ENCODE data around the gene OAF. TPM values are rescaled to one million over a fixed set of nuclear protein-coding genes. Genes with fewer than 3 reads are reported as not detected.
A peak's percentile ranks its signal among the peaks of the same experiment; 100 is the strongest.

The OAF gene
- total RNA-seq, 2 donors from 2014 or later: 14.5 to 17.4 TPM

GRCh38 chr11:120229451-120230424, 18.9 kb downstream of the OAF start:
- intact Hi-C loops (cut with DNase I): loop anchor here (2.0 kb wide), 1 partner anchor 57 kb away; no protein-coding TSS in a partner anchor
- 53% methylated on average over 17 of the region's 17 CpGs for WGBS
- no peaks in the 10 kb centered on the region for H3K4me1 ChIP-seq (replicated peaks)
- H3K4me3 ChIP-seq: no peak overlapping the region
- TF ChIP-seq POLR2A (IDR thresholded peaks at IDR 0.05): no peak
- TF ChIP-seq, protein P1, sequence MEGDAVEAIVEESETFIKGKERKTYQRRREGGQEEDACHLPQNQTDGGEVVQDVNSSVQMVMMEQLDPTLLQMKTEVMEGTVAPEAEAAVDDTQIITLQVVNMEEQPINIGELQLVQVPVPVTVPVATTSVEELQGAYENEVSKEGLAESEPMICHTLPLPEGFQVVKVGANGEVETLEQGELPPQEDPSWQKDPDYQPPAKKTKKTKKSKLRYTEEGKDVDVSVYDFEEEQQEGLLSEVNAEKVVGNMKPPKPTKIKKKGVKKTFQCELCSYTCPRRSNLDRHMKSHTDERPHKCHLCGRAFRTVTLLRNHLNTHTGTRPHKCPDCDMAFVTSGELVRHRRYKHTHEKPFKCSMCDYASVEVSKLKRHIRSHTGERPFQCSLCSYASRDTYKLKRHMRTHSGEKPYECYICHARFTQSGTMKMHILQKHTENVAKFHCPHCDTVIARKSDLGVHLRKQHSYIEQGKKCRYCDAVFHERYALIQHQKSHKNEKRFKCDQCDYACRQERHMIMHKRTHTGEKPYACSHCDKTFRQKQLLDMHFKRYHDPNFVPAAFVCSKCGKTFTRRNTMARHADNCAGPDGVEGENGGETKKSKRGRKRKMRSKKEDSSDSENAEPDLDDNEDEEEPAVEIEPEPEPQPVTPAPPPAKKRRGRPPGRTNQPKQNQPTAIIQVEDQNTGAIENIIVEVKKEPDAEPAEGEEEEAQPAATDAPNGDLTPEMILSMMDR (IDR thresholded peaks at IDR 0.05): peak; percentile 10 to 84 (median 74)
- no peak for TF ChIP-seq POLR2AphosphoS5 (IDR thresholded peaks at IDR 0.05)
- no peak overlapping the region for H3K27ac ChIP-seq
- H3K9me3 ChIP-seq: no peaks in the 10 kb centered on the region
- no peaks in the 10 kb centered on the region for H3K36me3 ChIP-seq
- DNase-seq (ENCODE audit: low spot score): no peak
- H3K27me3 ChIP-seq (replicated peaks; ENCODE audit: insufficient read depth): no peaks in the 10 kb centered on the region

DNA sequence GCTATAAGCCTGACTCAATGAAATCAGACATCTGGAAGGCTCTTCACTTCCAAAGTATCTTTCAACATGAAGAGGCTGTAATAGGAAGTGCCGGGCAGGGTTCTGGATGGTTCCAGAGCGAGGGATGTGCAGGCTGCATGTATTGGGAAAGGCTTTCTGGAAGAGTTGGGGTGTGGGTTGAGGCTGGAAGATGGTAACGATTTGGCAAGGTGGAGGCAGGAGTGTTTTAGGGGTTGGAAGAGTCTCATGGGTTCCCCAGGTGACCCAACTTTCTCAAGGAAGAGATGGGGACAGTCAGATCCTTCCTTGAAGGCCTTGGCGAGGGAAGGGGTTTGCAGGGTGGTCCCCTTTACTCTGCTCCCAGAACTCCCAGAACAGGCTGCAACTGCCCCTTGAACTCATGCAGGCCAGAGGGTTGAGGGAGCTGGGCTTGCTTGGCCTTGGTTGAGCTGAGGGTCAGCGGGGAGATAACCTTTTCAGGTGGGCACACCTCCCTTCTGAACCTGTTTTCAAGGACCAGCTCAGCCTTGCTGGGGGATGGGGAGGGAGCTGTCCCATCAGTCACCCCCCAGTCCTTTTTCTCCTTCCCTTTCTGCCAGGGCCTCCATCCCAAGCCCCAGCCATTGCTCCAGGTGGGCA, 19.7 kb downstream of the OAF start:
- WGBS: 81% methylated on average over 5 of the region's 5 CpGs
- no peaks in the 10 kb centered on the region for H3K4me1 ChIP-seq (replicated peaks)
- no peak overlapping the region for H3K4me3 ChIP-seq
- DNase-seq (ENCODE audit: low spot score): no peak
- H3K27me3 ChIP-seq (replicated peaks; ENCODE audit: insufficient read depth): no peaks in the 10 kb centered on the region
- no peak overlapping the region for H3K27ac ChIP-seq
- intact Hi-C loops (cut with DNase I): loop anchor here (2.0 kb wide), 1 partner anchor 58 kb away; no protein-coding TSS in a partner anchor
- H3K36me3 ChIP-seq: no peaks in the 10 kb centered on the region
- TF ChIP-seq, protein P1 (IDR thresholded peaks at IDR 0.05): no peak
- TF ChIP-seq POLR2AphosphoS5 (IDR thresholded peaks at IDR 0.05) (no peak), POLR2A (IDR thresholded peaks at IDR 0.05) (no peak)
- no peaks in the 10 kb centered on the region for H3K9me3 ChIP-seq

GRCh38 chr11:120231963-120232362, 21.1 kb downstream of the OAF start:
- Histone ChIP-seq H3K27me3 (replicated peaks; ENCODE audit: insufficient read depth) (no peaks in the 10 kb centered on the region), H3K4me3 (no peak overlapping the region), H3K36me3 (no peaks in the 10 kb centered on the region), H3K4me1 (replicated peaks) (no peaks in the 10 kb centered on the region), H3K27ac (peak overlapping the region in 1 of 2 donors; percentile 4), H3K9me3 (no peaks in the 10 kb centered on the region)
- DNase-seq (ENCODE audit: low spot score): no peak
- intact Hi-C loops (cut with DNase I): loop anchor here (2.0 kb wide), 1 partner anchor 59 kb away; no protein-coding TSS in a partner anchor
- 21% methylated on average over 4 of the region's 4 CpGs for WGBS
- TF ChIP-seq, protein P1 (IDR thresholded peaks at IDR 0.05): no peak
- no peak for TF ChIP-seq POLR2AphosphoS5 (IDR thresholded peaks at IDR 0.05)
- TF ChIP-seq POLR2A (IDR thresholded peaks at IDR 0.05): no peak

DNA sequence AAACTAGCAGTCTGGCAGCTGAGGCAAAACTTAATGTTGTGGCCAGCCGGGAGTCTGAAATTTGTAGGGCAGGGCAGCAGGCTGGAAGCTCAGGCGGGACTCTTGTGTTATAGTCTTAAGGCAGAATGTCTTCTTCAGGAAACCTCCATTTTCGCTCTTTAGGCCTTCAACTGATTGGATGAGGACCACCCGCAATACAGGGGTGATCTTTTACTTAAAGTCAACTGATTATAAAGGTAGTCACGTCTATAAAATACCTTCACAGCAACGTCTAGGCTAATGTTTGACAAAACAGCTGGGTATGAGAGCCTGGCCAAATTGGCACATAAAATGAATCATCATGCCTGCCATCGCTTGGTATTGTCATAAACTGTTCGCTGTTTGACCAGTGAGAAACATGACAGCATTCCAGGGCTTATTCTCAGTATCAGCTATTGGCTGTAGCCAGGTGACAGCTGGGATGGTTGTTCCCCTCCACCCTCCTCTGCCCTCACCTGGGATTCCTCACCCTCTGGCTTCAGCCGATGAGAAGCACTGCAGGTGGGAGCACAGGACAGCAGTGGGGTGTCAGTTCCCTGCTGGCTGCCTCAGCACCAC, 22.5 kb downstream of the OAF start:
- no peak for TF ChIP-seq POLR2AphosphoS5 (IDR thresholded peaks at IDR 0.05)
- TF ChIP-seq, protein P1 (IDR thresholded peaks at IDR 0.05): no peak
- no peak for TF ChIP-seq POLR2A (IDR thresholded peaks at IDR 0.05)
- no peaks in the 10 kb centered on the region for H3K36me3 ChIP-seq
- 67% methylated on average over 9 of the region's 9 CpGs for WGBS
- no peak for DNase-seq (ENCODE audit: low spot score)
- intact Hi-C loops (cut with DNase I): no loop called here
- no peaks in the 10 kb centered on the region for H3K9me3 ChIP-seq
- H3K27ac ChIP-seq: no peak overlapping the region
- H3K4me3 ChIP-seq: no peak overlapping the region
- H3K4me1 ChIP-seq (replicated peaks): no peaks in the 10 kb centered on the region
- no peaks in the 10 kb centered on the region for H3K27me3 ChIP-seq (replicated peaks; ENCODE audit: insufficient read depth)
